Femur (tissue), 1 donor: ENCODE measurements around the gene CAPZB.
A peak's percentile ranks its signal among the peaks of the same experiment; 100 is the strongest.

Experiments used
- DNase-seq: peaks from one replicate; pipeline ENCODE4 v3.0.0-alpha.2; 2017

Gene CAPZB

GRCh38 chr1:19404748-19405147 is 80.6 kb downstream of the CAPZB start:
- DNase-seq: no peak

DNA sequence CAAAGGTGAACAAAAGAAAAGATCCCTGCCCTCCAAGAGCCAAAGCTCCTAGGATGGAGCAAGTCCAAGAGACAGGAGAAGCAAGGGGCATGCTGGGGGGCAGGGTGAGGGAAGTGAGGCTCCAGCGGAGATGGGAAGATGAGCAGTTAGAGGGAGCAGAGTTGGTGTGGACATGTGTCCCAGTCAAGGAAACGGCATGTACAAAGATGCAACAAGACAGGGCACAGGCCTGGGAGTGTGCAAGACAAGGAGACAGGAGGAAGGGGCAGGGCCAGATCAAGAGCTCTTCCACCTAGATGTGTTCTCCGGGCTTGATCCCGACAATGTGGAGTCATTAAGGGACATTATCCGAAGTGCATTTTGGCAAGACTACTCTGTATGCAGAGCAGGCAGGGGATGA is 82.1 kb downstream of the CAPZB start:
- no peak for DNase-seq

DNA sequence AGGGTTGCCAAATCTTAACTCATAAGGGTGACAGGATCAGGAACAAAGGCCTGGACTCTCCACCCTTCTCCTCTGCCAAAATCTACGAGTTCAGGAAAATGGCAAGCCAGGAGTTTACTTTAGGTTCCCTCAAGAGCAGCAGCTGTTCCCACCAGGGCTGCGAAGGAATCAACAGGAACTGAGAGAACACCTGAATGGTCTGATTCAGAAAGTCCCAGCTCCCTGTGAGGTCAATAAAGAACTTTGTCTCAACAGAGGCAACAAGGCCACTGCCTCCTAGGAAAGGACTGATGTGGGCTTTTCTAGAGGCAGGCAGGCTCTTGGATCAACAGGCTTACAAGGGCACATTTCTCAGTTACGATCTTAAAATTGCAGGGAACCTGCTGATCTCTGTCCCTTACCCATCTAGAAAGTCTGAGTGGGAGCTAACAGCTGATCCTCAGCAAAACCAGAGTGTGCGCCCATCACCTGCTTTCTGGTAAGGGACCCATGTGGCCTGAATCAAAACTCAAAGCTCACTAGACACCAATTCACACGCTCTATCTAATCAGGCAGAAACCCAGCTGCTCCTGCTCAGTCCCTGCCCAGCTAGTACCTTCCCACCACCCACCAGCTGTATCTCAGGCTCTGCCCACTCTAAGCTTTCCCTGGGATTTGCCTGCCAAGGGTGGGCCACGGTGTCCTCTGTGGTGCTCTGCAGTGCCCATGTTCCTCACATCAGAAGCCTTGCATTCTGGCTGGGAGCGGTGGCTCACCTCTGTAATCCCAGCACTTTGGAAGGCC is 83.1 kb downstream of the CAPZB start:
- DNase-seq: no peak

- DNase-seq: no peak
Observed at GRCh38 chr1:19401535-19401889, 83.8 kb downstream of the CAPZB start.

- DNase-seq: no peak
Observed at GRCh38 chr1:19400875-19401534, 84.3 kb downstream of the CAPZB start.

DNA sequence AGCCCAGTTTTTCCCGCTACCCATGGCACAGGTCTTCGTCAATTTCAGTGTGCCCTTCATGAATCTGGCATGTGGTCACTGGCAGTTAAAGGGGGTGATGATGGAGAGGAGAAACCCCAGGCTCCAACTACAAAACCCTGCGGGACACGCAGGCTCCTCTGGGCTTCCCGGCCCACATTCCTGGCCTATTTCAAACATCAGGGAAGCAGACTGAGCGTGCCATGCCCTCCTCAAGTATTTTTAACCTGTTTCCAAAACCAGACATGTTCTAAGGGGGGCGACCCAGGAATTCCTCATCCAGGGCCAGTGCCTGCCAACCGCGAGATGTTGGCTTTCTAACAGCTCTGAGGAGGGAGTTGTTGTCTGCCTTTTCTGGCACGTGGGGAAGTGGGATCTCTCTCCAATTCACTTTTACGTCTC is 85.1 kb downstream of the CAPZB start:
- peak; percentile 63 for DNase-seq

DNA sequence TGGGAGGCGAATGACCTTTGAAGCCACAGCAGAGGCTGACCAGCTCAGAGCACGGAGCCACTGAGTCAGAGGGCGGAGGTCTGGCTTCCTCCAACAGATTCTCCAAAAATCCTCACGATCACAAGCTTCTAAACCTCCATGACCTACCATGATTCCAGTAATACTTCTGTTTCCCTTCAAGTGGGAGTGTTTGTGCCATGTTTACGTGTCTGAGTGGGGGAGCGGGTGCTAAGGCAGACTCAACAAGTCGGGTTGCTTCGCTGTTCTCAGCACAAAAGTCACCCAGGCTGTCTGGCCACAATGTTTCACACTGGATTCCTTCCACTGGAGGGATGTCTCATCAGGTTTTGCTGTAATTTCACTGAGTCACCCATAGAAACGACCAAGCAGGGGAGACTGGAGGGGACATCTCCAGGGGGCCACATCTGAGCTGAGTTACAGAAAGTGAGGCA is 87.0 kb downstream of the CAPZB start:
- DNase-seq: no peak

DNA sequence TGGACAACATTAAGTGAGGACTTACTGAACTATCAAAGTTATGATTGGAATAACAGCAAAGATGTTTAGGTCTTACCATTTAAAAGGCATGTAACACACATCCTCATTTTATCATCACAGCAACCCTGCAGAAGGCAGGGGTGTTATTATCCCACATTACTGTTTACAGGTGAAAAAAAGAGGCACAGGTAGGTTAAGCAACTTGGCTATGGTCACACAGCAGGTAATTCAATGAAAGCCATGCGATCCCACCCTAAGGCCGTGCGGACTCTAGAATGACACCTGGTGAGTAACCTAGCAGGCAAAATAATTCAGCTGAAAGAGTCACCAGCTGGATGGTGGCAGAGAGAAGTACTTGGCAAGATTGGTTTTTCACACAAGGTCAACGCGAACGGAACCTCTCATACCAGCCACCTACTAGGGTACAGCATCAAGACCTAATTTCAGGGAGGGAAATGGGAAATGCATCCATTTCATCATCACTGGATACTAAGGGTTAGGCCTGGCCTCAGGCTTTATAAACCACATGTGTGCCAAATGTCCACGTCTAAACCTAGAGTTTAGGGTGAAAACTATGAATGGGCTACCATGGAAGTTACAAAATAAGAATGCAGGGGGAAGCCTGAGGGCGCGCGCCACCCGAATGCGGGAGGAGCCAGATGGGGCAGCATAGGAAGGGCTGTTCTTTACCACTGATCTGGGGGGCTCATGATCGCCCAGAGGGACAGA is 88.0 kb downstream of the CAPZB start:
- no peak for DNase-seq

GRCh38 chr1:19396280-19396679 is 89.1 kb downstream of the CAPZB start:
- no peak for DNase-seq

GRCh38 chr1:19395678-19396192 is 89.6 kb downstream of the CAPZB start:
- no peak for DNase-seq

DNA sequence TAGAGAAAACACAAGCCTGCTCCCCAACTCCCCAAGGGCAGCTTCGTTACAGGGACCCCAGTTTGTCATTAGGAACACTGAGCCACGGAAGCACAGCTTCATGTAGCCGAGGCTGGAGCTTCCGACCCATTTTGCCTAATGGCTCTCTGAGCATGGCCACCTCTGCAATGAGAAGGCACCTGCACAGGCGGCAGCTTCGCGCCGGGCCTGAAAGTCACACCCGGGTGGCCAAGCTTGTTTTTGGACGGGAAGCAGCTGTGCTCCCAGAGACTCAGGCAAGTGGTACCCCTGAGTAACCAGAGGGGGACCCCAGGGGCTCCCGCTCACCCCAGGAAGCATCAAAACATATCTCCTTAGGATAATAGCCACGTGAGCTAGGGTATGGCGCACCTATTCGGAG is 92.3 kb downstream of the CAPZB start:
- no peak for DNase-seq

DNA sequence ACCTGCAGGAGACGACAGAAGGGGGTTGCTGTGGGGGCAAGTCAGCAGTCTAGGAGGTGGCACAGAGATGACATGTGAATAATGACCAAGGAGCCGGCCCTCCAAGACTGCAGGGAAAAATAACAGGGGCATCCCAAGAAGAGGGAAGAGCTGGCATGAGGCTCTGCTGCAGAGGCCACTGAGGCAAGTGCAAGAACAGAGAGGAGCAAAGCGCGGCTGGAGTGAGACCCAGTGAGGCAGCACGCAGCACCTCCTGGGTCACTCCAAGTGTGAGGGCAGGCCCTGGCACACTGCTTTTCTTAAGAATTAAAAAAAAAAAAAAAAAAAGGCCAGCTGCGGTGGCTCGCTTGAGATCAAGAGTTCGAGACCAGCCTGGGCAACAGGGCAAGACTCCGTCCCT is 93.1 kb downstream of the CAPZB start:
- DNase-seq: no peak

DNA sequence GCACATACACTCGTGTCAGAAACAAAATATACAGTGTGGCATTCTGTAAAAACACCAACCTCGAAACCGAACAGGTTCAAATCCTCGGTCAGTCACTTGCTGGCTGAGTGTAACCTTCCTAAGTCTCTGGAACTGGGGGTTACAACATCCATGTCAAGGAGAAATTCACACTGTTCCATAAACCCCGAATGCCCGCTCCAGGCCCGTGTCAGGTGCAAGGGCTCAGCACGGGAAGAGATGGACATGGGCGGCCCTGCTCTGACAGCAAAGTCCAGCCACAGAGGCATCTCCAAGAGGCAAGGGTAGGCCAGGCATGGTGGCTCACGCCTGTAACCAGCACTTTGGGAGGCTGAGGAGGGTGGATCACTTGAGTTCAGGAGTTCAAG is 93.8 kb downstream of the CAPZB start:
- DNase-seq: no peak

DNA sequence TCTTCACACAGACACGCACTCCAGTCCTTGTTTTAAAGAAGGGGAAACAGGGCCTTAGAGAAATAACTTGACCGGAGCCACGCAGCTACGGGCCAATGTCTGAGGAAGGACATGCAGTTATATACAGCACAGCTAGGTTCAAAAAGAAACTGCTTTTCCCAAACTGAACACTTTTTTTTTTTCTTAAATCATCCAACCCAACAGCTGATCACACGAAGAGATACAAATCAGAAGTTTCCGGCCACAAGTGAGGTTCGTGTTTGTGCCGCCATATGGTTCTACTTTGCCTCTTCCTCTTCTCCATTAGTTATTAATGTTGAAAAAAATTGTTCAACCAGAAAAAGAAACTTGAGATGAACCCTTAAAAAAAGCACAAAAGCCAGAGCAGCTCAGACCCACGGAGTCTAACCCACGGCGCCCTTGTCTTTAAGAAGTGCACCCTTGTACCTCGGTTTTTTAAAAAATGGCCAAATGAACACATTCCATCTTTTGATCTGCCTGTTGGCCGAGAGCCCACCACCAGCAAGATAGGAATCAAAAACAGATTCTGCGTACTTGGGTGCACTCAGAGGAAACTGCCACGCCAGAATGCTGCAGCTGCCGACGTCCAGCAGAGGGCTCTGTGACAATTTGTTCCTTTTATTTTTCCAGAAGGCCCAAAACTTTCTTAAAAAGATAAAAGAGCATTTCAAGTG is 94.3 kb downstream of the CAPZB start:
- DNase-seq: peak; percentile 83

GRCh38 chr1:19390166-19390850 is 95.0 kb downstream of the CAPZB start:
- no peak for DNase-seq

- DNase-seq: no peak
Observed at GRCh38 chr1:19388980-19389379, 96.4 kb downstream of the CAPZB start.

- DNase-seq: no peak
Observed at GRCh38 chr1:19387045-19387467, 98.3 kb downstream of the CAPZB start.

DNA sequence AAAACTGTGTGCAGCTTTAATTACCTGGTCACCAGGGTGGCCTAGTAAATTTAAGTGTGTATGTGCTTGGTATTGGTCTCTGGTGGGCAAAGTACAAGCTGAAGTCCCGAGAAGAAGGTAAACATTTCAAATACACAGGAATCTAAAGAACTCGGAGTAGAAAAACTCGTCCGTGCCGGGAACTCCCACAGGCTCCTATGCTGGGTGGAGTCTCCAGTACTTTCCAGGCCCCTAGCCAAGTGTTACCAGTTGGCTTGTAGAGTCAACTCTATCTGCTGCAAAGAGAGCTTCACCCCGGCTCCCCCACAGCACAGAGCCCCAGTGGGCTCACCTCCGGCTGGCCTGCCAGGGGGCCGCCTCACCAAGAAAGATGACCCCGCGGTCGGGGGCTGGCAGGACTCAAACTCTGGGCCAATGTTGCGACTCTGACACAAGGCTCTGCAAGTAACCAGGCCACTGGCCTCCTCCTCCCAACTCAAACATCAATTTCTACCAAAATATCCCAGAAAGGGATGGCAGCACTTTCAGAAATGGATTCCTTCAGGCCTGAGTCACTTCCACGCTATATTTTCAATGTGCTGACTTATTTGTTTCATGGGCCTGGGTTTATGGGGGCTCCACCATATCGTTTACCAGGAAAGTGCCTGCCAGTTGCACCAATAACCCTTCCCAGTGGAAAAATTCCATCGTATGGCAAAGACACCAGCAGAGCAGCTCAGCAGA is 99.3 kb downstream of the CAPZB start:
- DNase-seq: peak; percentile 83

GRCh38 chr1:19385221-19385620 is 100.1 kb downstream of the CAPZB start:
- no peak for DNase-seq

GRCh38 chr1:19384772-19385187 is 100.6 kb downstream of the CAPZB start:
- DNase-seq: no peak

GRCh38 chr1:19384113-19384512 is 101.2 kb downstream of the CAPZB start:
- DNase-seq: no peak

DNA sequence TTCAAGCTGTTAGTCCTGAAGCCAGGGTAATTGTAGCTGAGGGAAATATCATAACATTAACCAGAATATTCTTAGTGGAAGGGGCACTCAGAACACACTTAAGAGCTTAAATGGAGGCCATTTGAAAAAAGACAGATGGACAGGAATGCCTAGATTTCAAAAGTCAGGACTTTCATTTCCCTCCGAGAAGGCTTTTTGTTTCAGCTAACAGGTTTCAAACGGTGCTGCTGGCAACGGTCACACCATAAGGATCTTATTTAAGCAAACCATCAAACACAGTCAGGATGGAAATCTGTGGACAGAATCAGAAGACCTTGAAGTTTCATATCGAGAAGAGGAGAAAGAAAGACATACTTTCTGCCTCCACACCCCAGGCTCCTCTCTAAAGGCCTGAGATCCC is 103.1 kb downstream of the CAPZB start:
- no peak for DNase-seq
